Measurements from ENCODE around the gene ELFN1.

Gene ELFN1

GRCh38 chr7:1689311-1689710, 19.2 kb downstream of the ELFN1 start:
- TF ChIP-seq CTCF (IDR thresholded peaks at IDR 0.05; ENCODE audit: borderline replicate concordance, control extremely low read depth, extremely low read depth, insufficient read depth, missing control alignments): no peak
- in situ Hi-C loops (cut with MboI; ENCODE audit: low sequenced_read_pairs, unreplicated experiment): no loop called here

GRCh38 chr7:1690359-1690958, 20.4 kb downstream of the ELFN1 start:
- TF ChIP-seq CTCF (IDR thresholded peaks at IDR 0.05; ENCODE audit: borderline replicate concordance, control extremely low read depth, extremely low read depth, insufficient read depth, missing control alignments): no peak
- no peak for DNase-seq (ENCODE audit: low spot score)
- in situ Hi-C loops (cut with MboI; ENCODE audit: low sequenced_read_pairs, unreplicated experiment): no loop called here

More at GRCh38 chr7:1689311-1689710, 19.2 kb downstream of the ELFN1 start:
- DNase-seq (ENCODE audit: low spot score): no peak

GRCh38 chr7:1691096-1691495, 21.0 kb downstream of the ELFN1 start:
- no peak for DNase-seq (ENCODE audit: low spot score)
- in situ Hi-C loops (cut with MboI; ENCODE audit: low sequenced_read_pairs, unreplicated experiment): no loop called here
- TF ChIP-seq CTCF (IDR thresholded peaks at IDR 0.05; ENCODE audit: borderline replicate concordance, control extremely low read depth, extremely low read depth, insufficient read depth, missing control alignments): no peak

- DNase-seq (ENCODE audit: low spot score): peak; percentile 9
Measured at GRCh38 chr7:1691601-1692514, 21.8 kb downstream of the ELFN1 start.

GRCh38 chr7:1692515-1693418, 22.7 kb downstream of the ELFN1 start:
- TF ChIP-seq CTCF (IDR thresholded peaks at IDR 0.05; ENCODE audit: borderline replicate concordance, control extremely low read depth, extremely low read depth, insufficient read depth, missing control alignments): no peak
- peak; percentile 3 for DNase-seq (ENCODE audit: low spot score)
- in situ Hi-C loops (cut with MboI; ENCODE audit: low sequenced_read_pairs, unreplicated experiment): no loop called here

More at GRCh38 chr7:1691601-1692514, 21.8 kb downstream of the ELFN1 start:
- no peak for TF ChIP-seq CTCF (IDR thresholded peaks at IDR 0.05; ENCODE audit: borderline replicate concordance, control extremely low read depth, extremely low read depth, insufficient read depth, missing control alignments)
- in situ Hi-C loops (cut with MboI; ENCODE audit: low sequenced_read_pairs, unreplicated experiment): no loop called here

- no peak for TF ChIP-seq CTCF (IDR thresholded peaks at IDR 0.05; ENCODE audit: borderline replicate concordance, control extremely low read depth, extremely low read depth, insufficient read depth, missing control alignments)
- in situ Hi-C loops (cut with MboI; ENCODE audit: low sequenced_read_pairs, unreplicated experiment): no loop called here
- peak; percentile 11 for DNase-seq (ENCODE audit: low spot score)
Measured at GRCh38 chr7:1693419-1693990, 23.4 kb downstream of the ELFN1 start.

Measured in GM13976 (cell line).